ELF-1 (cell line): ENCODE data around the gene REN.
A peak's percentile ranks its signal among the peaks of the same experiment; 100 is the strongest.

Source experiments
- DNase-seq: peaks from one replicate; pipeline ENCODE4 v3.0.0-alpha.2; 2016; ENCODE audit warnings: low read depth, low spot score

Gene REN

DNA sequence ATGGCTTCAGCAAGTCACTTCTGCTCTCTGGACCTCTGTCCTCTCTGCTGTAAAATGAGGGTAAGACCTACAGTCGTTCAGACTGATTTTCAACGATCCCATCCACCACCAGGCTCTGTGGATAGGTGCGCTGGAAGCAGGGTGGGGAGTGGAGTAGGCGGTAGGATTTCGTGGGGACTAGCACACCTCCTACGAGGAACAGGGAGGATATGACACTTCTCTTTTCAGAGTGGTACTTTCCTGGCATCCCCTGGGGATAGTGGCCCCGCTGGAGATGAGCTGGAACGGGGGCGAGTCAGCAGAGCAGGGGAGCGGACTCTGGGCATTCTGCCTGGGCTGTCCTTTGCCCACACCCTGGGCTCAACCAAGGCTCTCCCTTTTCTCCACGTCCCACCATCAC is 32.0 kb downstream of the REN start:
- no peak for DNase-seq

DNA sequence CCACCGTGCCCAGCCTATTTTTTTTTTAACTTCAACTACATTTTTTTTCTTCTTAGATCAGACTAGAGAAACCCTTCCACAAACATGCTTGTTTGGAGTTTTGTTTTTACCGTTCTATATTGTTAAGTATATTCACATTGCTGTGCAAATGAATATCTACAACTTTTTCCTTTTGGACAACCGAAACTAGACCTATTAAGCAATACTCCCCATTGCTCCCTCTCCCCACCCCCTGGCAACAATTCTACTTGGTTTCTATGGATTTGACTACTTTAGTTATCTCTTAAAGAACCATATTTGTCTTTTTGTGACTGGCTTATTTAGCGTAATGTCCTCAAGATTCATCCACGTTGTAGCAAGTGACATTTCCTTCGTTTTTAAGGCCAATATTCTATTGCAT is 33.4 kb downstream of the REN start:
- no peak for DNase-seq

- DNase-seq = no peak
Measured at GRCh38 chr1:204131978-204132377, 34.2 kb downstream of the REN start.

- DNase-seq = peak; percentile 49
Measured at GRCh38 chr1:204130981-204131892, 34.9 kb downstream of the REN start.

DNA sequence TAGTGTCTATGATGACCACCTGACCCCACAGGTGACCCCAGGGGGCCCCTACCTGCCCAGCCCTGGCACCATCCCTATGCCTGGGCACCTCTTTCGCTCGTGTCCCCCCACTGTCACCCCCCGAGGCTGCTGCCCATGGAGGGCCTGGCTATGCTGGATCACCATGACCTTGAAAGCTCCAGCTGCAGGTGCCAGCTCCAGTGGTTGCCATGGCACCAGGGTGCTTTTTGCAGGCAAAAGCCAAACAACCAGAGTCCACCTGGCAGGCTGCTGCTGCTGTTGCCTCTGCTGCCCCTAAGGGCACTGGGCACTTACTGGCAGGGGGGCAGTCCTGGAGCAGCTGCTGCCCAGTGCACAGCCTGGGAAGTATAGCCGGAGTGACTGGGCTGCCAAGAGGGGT is 36.0 kb downstream of the REN start:
- DNase-seq = no peak

DNA sequence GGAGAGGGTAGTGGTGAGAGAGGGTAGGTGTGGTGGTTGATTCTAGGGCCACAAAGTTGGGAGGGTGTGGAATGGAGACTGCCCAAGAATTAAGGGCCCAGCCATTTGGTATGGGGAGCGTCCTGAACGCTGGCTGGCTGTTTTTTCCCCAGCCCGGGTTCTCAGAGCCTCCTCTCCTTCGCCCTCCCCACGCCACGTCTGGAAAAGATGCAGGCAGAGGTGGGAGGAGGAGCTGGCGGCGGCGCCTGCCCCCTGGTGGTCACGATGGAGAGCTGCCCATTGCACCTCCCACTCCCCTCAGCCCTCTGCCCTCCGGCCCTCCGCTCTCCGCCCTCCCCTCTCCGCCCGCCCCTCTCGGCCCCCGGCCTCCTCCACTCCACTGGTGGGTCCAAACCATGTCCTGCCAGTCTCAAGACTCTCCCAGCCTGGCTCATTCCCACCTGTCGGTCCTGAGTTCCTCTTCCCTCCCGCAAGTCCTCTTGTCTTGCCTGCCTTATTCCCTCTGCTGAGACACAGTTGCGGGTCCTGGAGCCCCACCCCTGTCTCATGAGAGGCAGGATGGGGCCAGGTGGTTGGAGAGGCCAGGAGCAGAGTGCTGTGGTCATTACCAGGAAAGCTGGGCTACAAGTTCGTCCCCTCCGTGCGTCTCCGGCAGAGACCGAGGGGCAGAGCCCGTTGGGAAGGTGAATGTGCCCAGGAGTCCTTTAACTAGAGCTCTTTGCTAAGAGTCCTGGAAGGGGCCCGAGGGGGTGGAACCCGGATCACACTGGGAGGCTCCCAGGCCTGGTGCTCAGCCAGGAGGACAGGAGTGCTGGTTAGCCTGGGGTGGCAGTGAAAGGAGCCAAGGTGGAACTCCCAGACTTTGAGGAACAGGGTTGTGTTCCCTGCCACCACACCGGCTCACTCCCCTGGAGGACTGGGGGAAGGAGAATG is 36.9 kb downstream of the REN start:
- DNase-seq = peak; percentile 88

- no peak for DNase-seq
Measured at GRCh38 chr1:204128464-204128963, 37.6 kb downstream of the REN start.

DNA sequence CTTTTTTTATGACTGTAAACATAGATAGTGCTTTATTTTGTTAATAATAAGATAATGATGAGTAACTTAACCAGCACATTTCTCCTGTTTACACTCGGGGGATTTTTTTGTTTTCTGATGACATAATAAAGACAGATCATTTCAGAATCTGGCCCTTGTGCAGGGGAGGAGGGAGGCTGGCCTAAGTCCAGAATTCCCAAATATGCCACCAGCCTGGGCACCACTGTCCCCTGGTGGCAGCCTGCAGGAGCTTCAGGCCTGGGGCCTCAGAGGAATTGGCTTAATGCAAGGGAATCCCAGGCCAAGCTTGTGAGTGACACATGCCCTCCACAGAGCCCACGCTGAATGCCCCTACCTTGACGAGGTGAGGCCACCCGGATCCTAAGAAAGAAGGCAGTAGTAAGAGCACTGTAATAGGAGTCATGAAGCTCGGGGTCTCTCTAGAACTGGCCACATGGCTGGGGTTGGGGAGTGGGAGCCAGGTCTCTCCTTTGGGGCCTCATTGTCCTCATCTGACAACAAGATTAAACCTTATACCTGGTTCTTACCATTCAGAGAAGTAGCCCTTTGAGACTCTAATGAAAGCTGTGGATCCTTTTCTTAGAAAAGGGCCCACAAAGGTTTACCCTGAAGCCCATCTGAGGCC is 38.4 kb downstream of the REN start:
- peak; percentile 73 for DNase-seq

DNA sequence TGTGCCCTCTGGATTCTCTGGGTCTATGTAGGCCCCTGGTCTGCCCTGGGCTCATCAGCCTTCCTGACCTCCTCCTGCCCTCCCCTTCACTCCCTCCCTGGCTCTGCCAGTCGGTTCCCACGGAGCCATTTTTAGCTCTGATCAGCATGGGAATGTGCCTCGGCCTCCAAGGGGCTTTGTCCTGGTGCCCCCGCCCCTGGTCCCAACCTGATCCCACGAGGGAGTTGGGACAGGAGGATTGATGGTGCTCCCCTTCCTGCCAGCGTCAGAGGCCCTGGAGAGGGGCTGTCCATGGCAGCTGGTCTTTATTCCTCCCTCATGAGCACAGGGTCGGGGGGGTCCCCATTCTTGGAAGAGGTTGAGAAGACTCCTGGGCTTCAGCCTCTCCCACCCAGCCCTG is 39.2 kb downstream of the REN start:
- DNase-seq = no peak

- DNase-seq = no peak
Measured at GRCh38 chr1:204126386-204126785, 39.8 kb downstream of the REN start.

DNA sequence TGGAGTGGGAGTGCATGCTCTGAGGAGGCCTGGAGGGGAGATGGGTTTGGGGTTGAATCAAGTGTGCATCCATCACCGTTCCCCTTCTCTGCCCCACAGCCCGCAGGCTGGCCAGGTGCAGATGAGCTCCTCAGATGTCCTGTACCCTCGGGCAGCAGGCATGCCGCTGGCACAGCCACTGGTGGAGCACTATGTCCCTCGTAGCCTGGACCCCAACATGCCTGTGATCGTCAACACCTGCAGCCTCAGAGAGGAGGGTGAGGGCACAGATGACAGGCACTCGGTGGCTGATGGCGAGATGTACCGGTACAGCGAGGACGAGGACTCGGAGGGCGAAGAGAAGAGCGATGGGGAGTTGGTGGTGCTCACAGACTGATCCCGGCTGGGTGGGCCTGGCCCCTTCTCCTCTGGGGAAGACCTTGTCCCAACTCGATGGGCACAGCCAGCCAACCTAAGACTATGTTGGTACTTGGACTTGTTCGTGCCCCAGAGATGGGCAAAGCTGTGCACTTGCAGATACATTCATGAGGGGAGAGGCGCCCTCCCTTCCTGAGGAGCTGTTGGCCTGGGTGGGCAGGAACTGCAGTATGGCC is 40.3 kb downstream of the REN start:
- no peak for DNase-seq

- no peak for DNase-seq
Measured at GRCh38 chr1:204124639-204125038, 41.5 kb downstream of the REN start.

GRCh38 chr1:204123376-204123775 is 42.8 kb downstream of the REN start:
- peak; percentile 83 for DNase-seq

DNA sequence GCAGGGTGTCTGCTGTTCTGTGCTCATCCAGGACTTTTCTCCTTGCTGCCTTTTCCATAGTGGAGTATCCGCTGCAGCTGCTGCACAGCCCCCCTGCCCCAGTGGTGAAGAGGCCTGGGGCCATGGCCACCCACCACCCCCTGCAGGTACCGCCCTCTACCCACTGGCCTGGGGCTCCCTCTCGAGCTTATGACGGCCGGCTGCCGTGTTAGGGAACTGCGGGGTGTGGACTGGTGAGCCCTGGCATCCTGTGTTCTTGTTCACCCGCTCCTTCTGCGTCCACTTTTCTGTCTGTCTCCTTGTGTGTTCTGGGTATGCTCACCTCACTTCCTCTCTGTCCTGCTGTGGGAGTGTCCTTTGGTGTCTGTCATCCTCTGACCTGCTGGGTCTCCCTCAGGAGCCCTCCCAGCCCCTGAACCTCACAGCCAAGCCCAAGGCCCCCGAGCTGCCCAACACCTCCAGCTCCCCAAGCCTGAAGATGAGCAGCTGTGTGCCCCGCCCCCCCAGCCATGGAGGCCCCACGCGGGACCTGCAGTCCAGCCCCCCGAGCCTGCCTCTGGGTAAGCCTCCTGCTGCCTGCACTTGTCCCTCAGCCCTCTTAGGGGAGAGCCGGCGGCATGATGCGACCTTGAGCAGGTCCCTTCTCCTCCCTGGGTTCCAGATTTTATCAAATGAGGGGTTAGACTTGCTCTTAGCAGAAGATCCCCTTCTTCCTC is 44.1 kb downstream of the REN start:
- no peak for DNase-seq

- DNase-seq = no peak
Measured at GRCh38 chr1:204116539-204116938, 49.6 kb downstream of the REN start.

GRCh38 chr1:204115116-204115515 is 51.0 kb downstream of the REN start:
- DNase-seq = no peak

- DNase-seq = no peak
Measured at GRCh38 chr1:204114606-204115005, 51.5 kb downstream of the REN start.

DNA sequence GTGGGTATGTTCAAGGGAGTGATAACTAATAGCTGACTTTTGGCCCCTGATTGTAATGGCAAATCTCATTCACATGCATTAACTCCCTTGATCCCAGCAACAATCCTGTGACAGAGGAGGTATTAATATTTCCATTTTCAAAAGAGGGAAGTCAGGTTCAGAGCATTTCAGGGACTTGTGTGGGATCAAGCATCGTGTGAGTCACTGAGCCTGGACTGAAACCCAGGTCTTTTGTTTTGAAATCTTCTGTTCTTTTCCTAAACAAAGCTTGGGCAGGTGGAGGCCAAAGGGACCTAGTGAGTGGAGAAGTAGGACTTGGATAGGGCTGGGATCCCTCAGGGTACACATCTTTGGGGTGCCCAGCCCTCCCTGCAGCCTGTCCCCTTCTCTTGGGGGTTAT is 52.2 kb downstream of the REN start:
- DNase-seq = no peak

- no peak for DNase-seq
Measured at GRCh38 chr1:204112876-204113730, 53.0 kb downstream of the REN start.
